GM19099 (cell line): ENCODE results near the gene CPNE4.

Source experiments
- POLR2A ChIP-seq: IDR thresholded peaks from 3 replicates; pipeline ENCODE4 v1.6.1; 2011; ENCODE audit warnings: low read depth; ENCODE audit not compliant: insufficient read length; ENCODE audit errors: extremely low read depth

Gene CPNE4

GRCh38 chr3:131582438-131582837 lies 452.4 kb downstream of the CPNE4 start:
- TF ChIP-seq POLR2A, result no peak

- no peak for TF ChIP-seq POLR2A
Measured at GRCh38 chr3:131568460-131568859, 466.4 kb downstream of the CPNE4 start.

- TF ChIP-seq POLR2A, result no peak
Measured at GRCh38 chr3:131564812-131565211, 470.0 kb downstream of the CPNE4 start.

- no peak for TF ChIP-seq POLR2A
Measured at GRCh38 chr3:131561511-131561910, 473.3 kb downstream of the CPNE4 start.

DNA sequence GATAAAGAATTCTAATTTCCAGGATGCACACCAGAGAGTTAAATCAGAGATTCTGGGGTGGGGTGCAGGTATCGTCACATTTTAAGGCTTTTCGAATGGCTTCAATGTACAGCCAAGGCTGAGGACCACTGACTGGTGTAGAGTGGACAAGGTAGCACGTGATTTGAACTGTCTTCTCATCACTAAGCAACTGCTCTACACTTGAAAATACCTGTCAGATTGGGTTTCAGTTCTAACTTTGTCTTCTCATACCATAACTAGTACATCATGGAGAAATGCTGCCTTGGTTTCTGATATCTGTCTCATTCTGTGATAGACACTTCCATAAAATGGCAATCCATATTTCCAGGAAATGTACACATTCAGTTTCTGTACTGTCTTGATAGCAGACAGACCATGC lies 474.0 kb downstream of the CPNE4 start:
- no peak for TF ChIP-seq POLR2A

DNA sequence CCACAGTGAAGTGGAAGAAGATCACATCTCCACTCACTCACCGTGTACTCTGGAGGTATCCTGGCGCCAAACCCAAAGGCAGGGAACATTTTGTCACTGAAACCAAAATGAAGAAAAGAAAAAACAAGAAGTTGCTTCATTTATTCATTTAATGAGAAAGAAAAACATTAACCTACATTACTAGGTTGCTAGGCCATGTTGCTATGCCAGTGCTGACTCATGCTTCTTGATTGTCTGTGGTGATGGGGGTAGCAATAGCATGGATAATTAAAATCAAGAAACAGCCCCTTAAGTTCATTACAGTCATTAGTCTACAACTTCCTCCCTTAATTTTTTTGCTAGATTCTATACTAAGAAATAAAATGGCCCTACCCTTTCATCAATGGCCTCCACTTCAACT lies 479.4 kb downstream of the CPNE4 start:
- no peak for TF ChIP-seq POLR2A

- TF ChIP-seq POLR2A, result no peak
Measured at GRCh38 chr3:131553495-131554247, 481.1 kb downstream of the CPNE4 start.

GRCh38 chr3:131551761-131552160 lies 483.1 kb downstream of the CPNE4 start:
- TF ChIP-seq POLR2A, result no peak

DNA sequence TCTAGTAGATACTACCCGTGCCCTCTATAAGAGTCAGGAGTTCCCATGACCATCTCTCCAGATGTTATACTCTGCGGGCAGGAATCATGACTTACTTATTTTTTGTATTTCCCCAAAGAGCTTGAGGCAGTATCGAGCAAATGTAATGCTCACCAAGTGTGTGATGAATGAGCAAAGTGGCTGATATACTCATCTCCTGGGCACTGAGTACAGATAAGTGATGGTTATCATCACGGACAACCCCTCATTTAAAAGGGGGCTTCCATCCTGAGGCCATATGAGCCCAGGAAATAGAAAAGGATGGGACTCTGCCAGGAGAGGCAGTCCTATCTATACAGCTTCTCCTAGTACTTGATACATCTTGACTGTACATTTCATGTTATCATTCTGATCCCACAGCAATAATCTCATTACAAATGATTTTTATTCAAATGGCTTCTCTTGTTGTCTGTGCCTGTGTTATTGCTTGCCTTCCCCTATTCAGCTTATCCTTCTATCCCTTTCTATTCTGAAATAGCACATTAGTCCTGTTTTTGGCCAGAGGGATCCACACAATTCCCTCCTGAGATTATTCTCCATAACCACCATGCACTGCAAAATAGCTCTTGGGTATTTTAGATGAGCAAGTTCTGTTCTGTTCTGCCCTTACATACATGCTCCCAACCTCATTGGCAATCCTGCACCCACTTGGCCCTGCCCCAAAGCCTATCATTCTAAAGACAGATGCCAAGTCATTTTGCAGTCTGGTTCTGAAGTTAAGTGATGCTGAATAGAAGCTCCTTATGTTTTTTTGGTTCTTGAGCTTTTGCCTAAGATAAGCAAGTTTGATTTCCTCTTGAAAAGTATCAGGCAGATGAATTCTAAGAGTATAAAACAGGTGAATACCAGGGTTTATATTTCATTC lies 484.0 kb downstream of the CPNE4 start:
- TF ChIP-seq POLR2A, result no peak

DNA sequence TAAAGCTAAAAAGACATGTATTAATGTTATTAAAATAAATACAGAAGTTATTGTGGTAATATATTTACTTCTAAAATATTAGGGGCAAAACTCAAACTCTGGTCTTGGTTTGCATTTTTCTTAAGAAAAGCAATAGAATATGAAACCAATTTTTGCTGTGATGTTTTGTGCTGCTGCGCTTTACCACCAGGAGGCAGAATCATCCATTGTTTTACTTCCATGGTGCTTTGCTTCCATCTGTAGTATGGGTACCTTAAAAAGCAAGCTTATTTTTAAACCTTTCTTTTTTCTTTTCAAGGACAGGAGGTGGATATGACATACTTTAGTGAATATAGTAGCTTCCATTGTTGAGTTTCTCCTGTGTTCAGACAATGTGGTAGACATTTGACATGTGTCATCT lies 485.5 kb downstream of the CPNE4 start:
- no peak for TF ChIP-seq POLR2A

GRCh38 chr3:131547585-131547984 lies 487.2 kb downstream of the CPNE4 start:
- TF ChIP-seq POLR2A, result no peak

GRCh38 chr3:131546441-131546840 lies 488.4 kb downstream of the CPNE4 start:
- TF ChIP-seq POLR2A, result no peak

- TF ChIP-seq POLR2A, result no peak
Measured at GRCh38 chr3:131544557-131544956, 490.3 kb downstream of the CPNE4 start.

DNA sequence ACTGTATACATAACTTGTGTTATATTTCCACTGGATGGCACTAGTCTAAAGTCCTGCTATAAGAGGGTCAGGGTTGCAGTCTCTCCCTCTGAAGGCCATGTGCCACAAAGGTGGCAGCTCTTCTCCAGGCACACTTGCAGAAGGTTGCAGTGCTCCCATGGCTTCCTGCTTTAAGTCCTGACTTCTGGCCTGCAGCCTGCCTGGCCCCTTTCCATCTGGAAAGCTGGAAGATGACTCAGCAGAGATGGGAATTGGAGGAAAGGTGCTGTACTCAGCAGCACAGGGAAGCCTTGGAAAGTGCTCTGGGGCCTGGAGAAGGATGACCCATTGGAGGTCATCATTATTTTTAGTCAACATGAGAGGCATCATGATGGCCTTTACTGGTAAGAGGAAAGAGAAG lies 491.1 kb downstream of the CPNE4 start:
- no peak for TF ChIP-seq POLR2A

- no peak for TF ChIP-seq POLR2A
Measured at GRCh38 chr3:131541288-131541687, 493.5 kb downstream of the CPNE4 start.

GRCh38 chr3:131540821-131541220 lies 494.0 kb downstream of the CPNE4 start:
- TF ChIP-seq POLR2A, result no peak

DNA sequence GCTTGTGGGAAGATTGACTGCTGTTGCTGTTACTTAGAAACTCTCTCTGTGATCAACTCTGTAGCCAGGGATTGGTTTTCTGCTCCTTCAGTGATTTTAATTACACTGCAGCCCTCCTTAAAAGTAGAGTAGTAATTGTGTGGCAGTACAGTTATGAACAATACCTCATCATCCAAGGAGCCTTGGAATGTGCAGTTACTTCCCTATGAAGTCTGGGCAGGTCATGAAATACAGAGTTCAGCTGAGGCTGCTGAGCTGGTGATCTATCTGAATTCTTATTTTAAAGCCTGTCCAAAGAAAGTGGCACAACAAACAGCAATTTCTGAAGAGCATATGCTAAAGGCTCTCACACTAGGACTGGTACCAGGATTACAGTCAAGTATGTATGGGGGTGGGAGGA lies 494.7 kb downstream of the CPNE4 start:
- TF ChIP-seq POLR2A, result no peak

DNA sequence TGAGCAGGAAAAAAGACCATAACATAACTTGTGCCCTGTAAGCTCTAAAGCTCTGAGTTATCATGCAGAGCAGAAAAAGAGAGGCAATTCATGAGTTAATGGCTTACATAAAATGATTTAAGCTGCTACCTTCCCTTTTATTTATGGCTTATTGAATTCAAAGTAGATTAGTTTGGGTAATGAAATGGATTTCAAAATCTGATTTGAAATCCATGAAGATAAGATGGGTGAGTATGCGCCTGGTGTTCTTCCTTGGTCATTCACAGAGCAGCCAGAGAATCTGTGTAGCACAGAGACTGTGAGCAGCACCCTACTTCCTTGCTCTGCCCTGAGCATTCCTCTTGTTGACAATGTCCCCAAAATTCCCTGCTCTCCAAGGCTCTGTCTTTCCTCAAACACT lies 495.8 kb downstream of the CPNE4 start:
- no peak for TF ChIP-seq POLR2A
